Measurements from ENCODE around the gene CNN1.
"Not testable (repeated sequence)": the region's sequence is repeated elsewhere in the genome, so short reads cannot be mapped to it uniquely, and the experiment has no call there.

The CNN1 gene

DNA sequence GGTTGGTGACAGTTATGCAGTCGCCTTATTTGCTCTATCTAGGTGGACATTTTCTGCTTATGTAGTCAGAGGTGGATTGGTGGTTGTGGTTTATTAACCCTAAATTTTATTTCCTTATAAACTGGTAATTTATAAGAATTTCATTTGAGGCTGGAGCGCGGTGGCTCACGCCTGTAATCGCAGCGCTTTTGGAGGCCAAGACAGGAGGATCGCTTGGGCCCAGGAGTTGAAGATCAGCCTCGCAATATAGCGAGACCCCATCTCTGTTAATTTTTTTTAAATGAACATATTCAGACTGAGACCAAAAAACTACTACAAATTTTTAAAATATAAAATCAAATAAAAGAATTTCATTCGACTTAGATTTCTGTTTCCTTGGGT, 59.4 kb downstream of the CNN1 start:
- H3K27me3 ChIP-seq (ENCODE audit: control insufficient read depth, insufficient read depth, low read length) = no peaks in the 10 kb centered on the region
- H3K4me1 ChIP-seq (ENCODE audit: control insufficient read depth, insufficient read depth, low read length) = peaks cover 3% of the 10 kb centered on the region
- H3K36me3 ChIP-seq (ENCODE audit: control insufficient read depth, insufficient read depth, low read length) = no peaks in the 10 kb centered on the region
- H3K9me3 ChIP-seq (ENCODE audit: control insufficient read depth, low read length) = no peaks in the 10 kb centered on the region
- H3K9ac ChIP-seq (ENCODE audit: low read length) = peak overlapping the region; percentile 94
- peak overlapping the region; percentile 54 for H3K4me3 ChIP-seq (ENCODE audit: low read length)

DNA sequence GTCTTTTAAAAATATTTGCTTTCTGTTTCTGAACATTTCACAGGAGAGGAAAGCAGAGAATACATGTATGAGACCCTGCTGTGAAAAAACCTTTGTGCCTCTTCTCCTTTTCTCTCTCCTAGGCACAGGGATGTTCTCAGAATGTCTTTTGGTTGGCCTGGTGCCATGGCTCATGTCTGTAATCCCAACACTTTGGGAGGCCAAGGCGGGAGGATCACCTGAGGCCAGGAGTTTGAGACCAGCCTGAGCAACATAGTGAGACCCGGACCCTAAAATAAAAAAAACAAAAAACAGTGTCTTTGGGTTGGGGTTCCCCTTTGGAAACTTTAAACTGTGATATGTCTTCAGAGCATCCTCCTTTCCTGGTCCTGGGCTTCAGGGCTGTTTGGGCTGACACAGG, 60.1 kb downstream of the CNN1 start:
- Histone ChIP-seq H3K27me3 (ENCODE audit: control insufficient read depth, insufficient read depth, low read length) (no peaks in the 10 kb centered on the region), H3K9ac (ENCODE audit: low read length) (no peak overlapping the region), H3K36me3 (ENCODE audit: control insufficient read depth, insufficient read depth, low read length) (no peaks in the 10 kb centered on the region), H3K9me3 (ENCODE audit: control insufficient read depth, low read length) (no peaks in the 10 kb centered on the region), H3K4me1 (ENCODE audit: control insufficient read depth, insufficient read depth, low read length) (peaks cover 3% of the 10 kb centered on the region), H3K4me3 (ENCODE audit: low read length) (no peak overlapping the region)

DNA sequence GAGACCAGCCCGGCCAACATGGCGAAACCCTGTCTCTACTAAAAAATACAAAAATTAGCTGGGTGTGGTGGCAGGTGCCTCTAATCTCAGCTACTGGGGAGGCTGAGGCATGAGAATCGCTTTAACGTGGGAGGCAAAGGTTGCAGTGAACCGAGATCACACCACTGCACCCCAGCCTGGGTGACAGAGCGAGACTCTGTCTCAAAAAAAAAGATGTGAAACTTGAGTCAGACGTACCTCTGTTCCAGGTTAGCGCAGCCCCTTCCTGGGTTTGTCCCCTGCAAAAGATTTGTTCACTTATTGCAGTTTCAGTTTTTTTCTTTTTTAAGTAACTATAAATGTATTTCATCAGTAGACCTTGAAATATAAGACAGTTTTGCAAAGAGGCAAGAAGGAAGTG, 61.1 kb downstream of the CNN1 start:
- H3K4me1 ChIP-seq (ENCODE audit: control insufficient read depth, insufficient read depth, low read length) = not testable (repeated sequence)

More for the DNA sequence above, 61.1 kb downstream of the CNN1 start:
- H3K27me3 ChIP-seq (ENCODE audit: control insufficient read depth, insufficient read depth, low read length); H3K36me3 ChIP-seq (ENCODE audit: control insufficient read depth, insufficient read depth, low read length); H3K9ac ChIP-seq (ENCODE audit: low read length); H3K4me3 ChIP-seq (ENCODE audit: low read length); H3K9me3 ChIP-seq (ENCODE audit: control insufficient read depth, low read length): not testable (repeated sequence)

Data from mucosa of stomach (tissue), 1 donor.